Stimulated activated CD8-positive, alpha-beta memory T cell treated with anti-CD3 and anti-CD28 coated beads, Interleukin-4, amount 100 ng/mL, for 48 hours (primary cell): ENCODE results near the gene FAM217A.
"Not testable (repeated sequence)": the region's sequence is repeated elsewhere in the genome, so short reads cannot be mapped to it uniquely, and the experiment has no call there.

Experiments
- DNase-seq: peaks from one replicate; pipeline ENCODE4 v3.0.0-alpha.2; 2020

FAM217A gene

GRCh38 chr6:4078691-4079471 is at the start of gene FAM217A:
Gene FAM217A, minus strand, starts transcription at chr6:4079137. Its CDS starts 1,723 bp downstream, at chr6:4077414.
- no peak for DNase-seq

GRCh38 chr6:4128072-4128471 is 49.1 kb upstream of the FAM217A start:
- DNase-seq, result no peak

GRCh38 chr6:4125933-4126864 is 47.3 kb upstream of the FAM217A start:
- DNase-seq, result no peak

GRCh38 chr6:4125500-4125899 is 46.6 kb upstream of the FAM217A start:
- DNase-seq, result no peak

- DNase-seq, result no peak
These were observed 45.4 kb upstream of the FAM217A start for GRCh38 chr6:4124351-4124750.

GRCh38 chr6:4115741-4116140 is 36.8 kb upstream of the FAM217A start:
- DNase-seq, result no peak

GRCh38 chr6:4114123-4114522 is 35.2 kb upstream of the FAM217A start:
- DNase-seq, result no peak

- no peak for DNase-seq
These were observed 34.7 kb upstream of the FAM217A start for GRCh38 chr6:4113649-4114048.

DNA sequence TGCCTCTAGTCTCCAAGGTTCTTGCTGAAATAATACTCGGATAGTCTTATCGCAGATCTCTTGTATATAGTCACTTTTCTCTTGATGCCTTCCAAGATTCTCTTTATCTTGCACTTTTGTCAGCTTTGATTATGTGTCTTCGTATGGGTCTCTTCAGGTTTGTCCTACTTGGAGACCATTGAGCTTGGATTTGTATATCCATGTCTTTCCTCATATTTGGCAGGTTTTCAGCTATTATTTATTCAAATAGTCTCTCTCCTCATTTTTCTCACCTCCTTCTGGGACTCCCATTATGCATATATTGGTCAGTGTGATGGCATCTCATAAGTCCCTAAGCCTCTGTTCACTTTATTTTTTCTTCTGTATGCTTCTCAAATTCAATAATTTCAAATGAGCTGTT is 33.4 kb upstream of the FAM217A start:
- no peak for DNase-seq

- DNase-seq, result not testable (repeated sequence)
These were observed 30.5 kb upstream of the FAM217A start for GRCh38 chr6:4109363-4109815.

DNA sequence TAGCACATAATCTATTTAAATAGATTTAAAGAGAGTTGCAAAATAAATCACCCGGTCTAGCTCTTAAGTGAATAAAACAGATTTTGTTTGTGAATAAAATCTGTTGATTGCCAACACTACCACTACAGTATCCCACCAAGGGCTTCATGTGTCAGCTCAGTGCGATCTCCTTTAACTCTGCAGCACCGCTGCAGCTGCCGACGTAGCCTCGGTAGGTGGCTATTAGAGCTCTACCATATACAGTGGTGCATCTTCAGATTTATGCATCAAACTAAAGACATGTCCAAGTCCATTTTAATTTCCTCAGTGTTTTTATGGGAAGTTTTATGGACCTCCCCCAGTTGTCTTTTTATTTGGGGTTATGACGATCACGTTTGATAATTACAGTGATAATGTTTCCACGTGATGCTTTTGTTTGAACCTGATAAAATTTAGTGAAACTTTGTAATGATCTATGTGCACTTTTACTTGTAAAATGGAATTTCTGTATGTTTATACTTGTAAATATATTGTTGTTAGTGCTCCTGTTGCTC is 29.7 kb upstream of the FAM217A start:
- no peak for DNase-seq

DNA sequence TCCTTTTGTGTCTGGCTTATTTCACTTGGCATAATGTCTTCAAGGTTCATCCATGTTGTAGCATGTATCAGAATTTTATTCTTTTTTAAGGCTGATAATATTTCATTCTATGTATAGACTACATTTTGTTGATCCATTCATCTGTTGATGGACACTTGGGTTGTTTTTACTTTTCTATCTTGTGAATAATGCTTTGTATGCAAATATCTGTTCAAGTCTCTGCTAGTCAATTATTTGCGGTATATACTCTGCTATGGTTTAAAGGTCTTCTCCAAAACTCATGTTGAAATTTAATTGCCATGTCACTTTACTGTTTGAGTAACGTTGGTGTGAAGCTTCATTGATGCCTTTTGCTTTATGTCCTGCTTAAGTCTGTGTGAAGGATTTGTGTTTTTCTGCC is 28.9 kb upstream of the FAM217A start:
- DNase-seq, result no peak

DNA sequence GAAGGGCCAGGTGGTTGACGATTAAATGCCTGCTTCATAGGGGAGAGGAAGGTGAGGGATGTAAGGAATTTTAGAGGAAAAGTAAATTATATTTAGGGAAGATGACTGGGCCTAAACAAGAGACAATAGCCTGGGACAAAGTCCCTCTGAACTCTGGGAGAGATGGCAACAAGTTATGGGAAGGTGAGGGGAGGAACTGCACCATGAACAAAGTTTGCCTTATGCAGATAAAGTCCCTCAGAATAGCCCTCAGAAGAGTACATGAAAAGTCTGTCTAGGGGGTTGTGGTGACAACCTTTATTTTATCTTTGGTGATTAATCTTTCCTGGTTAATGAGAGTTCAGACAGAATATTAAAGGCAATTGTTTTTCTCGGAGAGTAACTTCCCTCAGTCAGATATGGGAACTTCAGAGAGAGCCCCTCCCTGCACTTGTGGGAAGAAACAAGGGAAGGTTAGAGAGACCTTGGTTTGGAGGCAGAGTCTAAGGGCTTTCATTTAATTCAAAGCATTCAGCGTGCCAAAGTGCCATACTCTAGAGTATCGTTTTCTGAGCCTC is 27.1 kb upstream of the FAM217A start:
- no peak for DNase-seq

DNA sequence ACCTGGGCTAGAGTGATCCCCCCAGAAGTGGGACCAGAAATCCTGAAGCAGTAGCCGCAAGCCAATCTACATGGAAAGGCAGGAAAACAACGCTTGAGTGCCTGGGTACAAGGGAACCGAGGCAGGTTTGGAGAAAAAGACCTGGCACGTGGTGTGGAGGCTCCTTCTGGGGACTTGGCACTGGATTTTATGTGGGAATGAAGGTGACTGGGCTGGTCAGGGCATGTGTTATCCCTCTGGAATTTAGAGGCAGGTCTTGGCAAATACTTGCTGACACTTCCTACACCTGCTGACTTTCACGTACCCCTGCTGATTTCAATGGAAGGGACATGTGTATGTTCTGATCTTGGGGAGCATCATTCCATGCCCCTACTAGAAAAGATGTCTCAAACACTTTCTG is 25.0 kb upstream of the FAM217A start:
- DNase-seq, result no peak

GRCh38 chr6:4102687-4103244 is 23.8 kb upstream of the FAM217A start:
- no peak for DNase-seq

- no peak for DNase-seq
These were observed 22.4 kb upstream of the FAM217A start for GRCh38 chr6:4101298-4101697.

DNA sequence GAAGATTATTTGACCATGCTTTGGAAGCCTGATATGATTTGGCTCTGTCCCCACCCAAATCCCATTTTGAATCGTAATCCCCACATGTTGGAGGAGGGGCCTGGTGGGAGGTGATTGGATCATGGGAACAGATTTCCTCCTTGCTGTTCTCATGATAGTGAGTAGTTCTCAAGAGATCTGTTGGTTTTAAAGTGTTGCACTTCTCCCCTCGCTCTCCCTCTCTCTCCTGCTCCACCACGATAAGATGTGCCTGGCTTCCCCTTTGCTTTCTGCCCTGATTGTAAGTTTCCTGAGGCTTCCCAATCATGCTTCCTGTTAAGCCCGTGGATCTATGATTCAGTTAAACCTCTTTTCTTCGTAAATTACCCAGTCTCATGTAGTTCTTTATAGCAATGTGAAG is 21.7 kb upstream of the FAM217A start:
- DNase-seq, result no peak

DNA sequence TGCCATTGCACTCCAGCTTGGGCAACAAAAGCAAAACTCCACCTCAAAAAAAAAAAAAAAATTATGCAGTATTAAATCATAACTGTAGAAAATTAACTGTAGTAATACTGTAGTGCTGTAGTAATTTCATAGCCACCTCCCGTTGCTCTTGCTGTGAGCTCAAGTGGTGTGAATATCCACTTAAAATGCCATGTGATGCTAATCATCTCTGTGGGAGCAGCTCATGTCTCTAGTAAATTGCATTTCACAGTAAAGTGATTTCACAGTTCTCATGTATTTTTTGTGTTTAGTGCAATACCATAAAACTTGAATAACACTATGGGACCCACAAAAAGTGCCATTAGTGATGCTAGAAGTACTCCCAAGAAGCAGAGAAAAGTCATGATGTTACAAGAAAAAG is 14.4 kb upstream of the FAM217A start:
- no peak for DNase-seq

DNA sequence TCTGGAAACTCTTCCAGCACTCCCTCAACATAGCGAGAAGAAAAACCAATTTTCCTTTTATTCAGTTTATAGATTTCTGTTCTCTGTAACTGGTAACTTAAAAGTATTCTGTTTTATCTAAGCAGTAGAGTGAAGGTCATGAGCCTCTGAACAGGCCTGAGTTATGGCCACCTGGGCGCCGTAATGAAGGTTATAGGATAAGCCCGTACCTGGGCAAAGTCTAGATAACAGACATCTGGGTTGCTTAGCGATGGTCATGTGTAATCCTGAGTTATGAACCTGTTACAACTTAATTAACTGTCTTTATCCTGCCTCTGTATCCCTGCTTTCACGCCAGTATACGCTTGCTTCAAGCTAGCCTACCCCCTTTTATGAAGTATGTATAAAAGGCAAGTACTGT is 13.0 kb upstream of the FAM217A start:
- DNase-seq, result no peak

DNA sequence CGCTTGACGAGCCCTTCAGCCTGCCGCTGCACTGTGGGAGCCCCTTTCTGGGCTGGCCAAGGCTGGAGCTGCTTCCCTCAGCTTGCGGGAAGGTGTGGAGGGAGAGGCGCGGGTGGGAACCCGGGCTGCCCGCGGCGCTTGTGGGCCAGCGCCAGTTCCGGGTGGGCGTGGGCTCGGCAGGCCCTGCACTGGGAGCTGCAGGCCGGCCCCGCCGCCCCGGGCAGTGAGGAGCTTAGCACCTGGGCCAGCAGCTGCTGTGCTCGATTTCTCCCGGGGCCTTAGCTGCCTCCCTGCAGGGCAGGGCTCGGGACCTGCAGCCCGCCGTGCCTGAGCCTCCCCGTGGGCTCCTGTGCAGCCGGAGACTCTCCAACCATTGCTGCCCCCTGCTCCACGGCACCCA is 11.1 kb upstream of the FAM217A start:
- DNase-seq, result not testable (repeated sequence)

DNA sequence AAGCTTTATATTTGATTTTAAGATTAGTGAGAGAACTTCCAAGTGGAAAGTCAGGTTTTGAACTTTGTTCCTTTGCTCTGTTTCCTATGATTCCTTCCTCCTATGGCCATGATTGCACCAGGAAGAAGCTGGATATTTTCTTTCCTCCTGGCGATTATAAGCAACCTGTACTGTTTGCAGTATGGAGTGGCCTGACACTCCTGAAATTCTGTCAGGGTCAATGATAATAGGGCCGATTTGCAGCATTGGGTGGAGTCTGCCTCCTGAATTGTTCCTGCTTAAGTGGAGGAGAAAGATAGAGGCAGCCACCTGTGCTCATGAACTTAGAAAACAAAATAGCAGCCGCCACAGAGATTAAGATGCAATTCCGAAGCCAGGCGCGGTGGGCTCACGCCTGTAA is 9.8 kb upstream of the FAM217A start:
- no peak for DNase-seq

DNA sequence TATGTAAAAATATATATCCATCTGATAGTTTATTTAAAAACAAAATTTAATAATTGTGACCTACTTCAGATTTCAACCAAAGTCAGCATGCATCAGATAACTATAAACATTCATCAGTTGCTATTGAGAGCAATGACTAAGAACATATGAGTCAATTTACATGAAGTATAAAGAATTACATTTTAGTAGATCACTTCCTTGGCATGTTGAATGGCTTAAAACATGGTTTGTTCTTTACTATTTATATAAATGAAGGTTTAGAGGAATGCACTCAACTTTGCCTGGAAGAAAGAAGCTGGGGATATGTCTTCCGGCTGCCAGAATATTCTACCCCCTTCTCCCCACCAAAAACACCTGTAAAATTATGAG is 6.4 kb upstream of the FAM217A start:
- DNase-seq, result no peak
